Stimulated activated CD8-positive, alpha-beta memory T cell treated with anti-CD3 and anti-CD28 coated beads, Interleukin-7, amount 100 ng/mL, for 4 hours (primary cell): ENCODE results near the gene PDE6H.

ENCODE experiments used
- DNase-seq, 2 donors: peaks; one replicate each; pipeline ENCODE4 v3.0.0-alpha.2; 2020; ENCODE audit warnings: low read depth in 2 of 2

PDE6H gene

GRCh38 chr12:15001733-15002382 is 29.0 kb downstream of the PDE6H start:
- no peak for DNase-seq

- no peak for DNase-seq
Observed at GRCh38 chr12:15004421-15004820, 31.6 kb downstream of the PDE6H start.

GRCh38 chr12:15005064-15005463 is 32.2 kb downstream of the PDE6H start:
- DNase-seq = no peak

GRCh38 chr12:15007551-15007950 is 34.7 kb downstream of the PDE6H start:
- no peak for DNase-seq

GRCh38 chr12:15011162-15011561 is 38.3 kb downstream of the PDE6H start:
- no peak for DNase-seq

- DNase-seq = no peak
Observed at GRCh38 chr12:15013634-15014179, 40.9 kb downstream of the PDE6H start.

- DNase-seq = no peak
Observed at GRCh38 chr12:15014708-15015107, 41.9 kb downstream of the PDE6H start.

GRCh38 chr12:15015121-15015520 is 42.3 kb downstream of the PDE6H start:
- DNase-seq = no peak

GRCh38 chr12:15020156-15020555 is 47.3 kb downstream of the PDE6H start:
- DNase-seq = no peak
